HG02840 (cell line): ENCODE data around the gene TPX2.
"Not testable (repeated sequence)": the region's sequence is repeated elsewhere in the genome, so short reads cannot be mapped to it uniquely, and the experiment has no call there.

Experiments
- ATAC-seq: cut with Tn5 transposase; IDR thresholded peaks from one replicate; pipeline ENCODE4 v1.9.1; 2021; ENCODE audit warnings: mild to moderate bottlenecking, moderate library complexity, moderate number of reproducible peaks; ENCODE audit not compliant: unreplicated experiment, low FRiP score

Gene TPX2

GRCh38 chr20:31811796-31812728 is 73.0 kb downstream of the TPX2 start:
- ATAC-seq, result no peak

GRCh38 chr20:31813611-31814010 is 74.5 kb downstream of the TPX2 start:
- no peak for ATAC-seq

GRCh38 chr20:31814142-31814541 is 75.1 kb downstream of the TPX2 start:
- not testable (repeated sequence) for ATAC-seq

GRCh38 chr20:31815408-31816188 is 76.5 kb downstream of the TPX2 start:
- ATAC-seq, result no peak

- ATAC-seq, result no peak
Measured at GRCh38 chr20:31816221-31816620, 77.1 kb downstream of the TPX2 start.

GRCh38 chr20:31817461-31817860 is 78.4 kb downstream of the TPX2 start:
- no peak for ATAC-seq

- no peak for ATAC-seq
Measured at GRCh38 chr20:31818376-31818908, 79.4 kb downstream of the TPX2 start.

- no peak for ATAC-seq
Measured at GRCh38 chr20:31819083-31819784, 80.1 kb downstream of the TPX2 start, which contains the start of gene MYLK2. MYLK2 (plus strand) TSS chr20:31819356; CDS start chr20:31819581, 225 bp downstream.

- no peak for ATAC-seq
Measured at GRCh38 chr20:31820228-31820627, 81.1 kb downstream of the TPX2 start.

GRCh38 chr20:31821427-31821826 is 82.3 kb downstream of the TPX2 start:
- no peak for ATAC-seq

- ATAC-seq, result no peak
Measured at GRCh38 chr20:31822421-31823330, 83.6 kb downstream of the TPX2 start.

GRCh38 chr20:31823360-31824124 is 84.5 kb downstream of the TPX2 start:
- no peak for ATAC-seq

GRCh38 chr20:31824125-31824485 is 85.0 kb downstream of the TPX2 start:
- no peak for ATAC-seq

GRCh38 chr20:31824554-31825313 is 85.6 kb downstream of the TPX2 start:
- ATAC-seq, result no peak

GRCh38 chr20:31826074-31826473 is 87.0 kb downstream of the TPX2 start:
- no peak for ATAC-seq

- ATAC-seq, result no peak
Measured at GRCh38 chr20:31827059-31827458, 88.0 kb downstream of the TPX2 start.

GRCh38 chr20:31828016-31828415 is 88.9 kb downstream of the TPX2 start:
- ATAC-seq, result not testable (repeated sequence)

- ATAC-seq, result no peak
Measured at GRCh38 chr20:31829731-31830130, 90.6 kb downstream of the TPX2 start.
